Measurements from ENCODE around the gene TCF19.
"Not testable (repeated sequence)": the region's sequence is repeated elsewhere in the genome, so short reads cannot be mapped to it uniquely, and the experiment has no call there.

DNA sequence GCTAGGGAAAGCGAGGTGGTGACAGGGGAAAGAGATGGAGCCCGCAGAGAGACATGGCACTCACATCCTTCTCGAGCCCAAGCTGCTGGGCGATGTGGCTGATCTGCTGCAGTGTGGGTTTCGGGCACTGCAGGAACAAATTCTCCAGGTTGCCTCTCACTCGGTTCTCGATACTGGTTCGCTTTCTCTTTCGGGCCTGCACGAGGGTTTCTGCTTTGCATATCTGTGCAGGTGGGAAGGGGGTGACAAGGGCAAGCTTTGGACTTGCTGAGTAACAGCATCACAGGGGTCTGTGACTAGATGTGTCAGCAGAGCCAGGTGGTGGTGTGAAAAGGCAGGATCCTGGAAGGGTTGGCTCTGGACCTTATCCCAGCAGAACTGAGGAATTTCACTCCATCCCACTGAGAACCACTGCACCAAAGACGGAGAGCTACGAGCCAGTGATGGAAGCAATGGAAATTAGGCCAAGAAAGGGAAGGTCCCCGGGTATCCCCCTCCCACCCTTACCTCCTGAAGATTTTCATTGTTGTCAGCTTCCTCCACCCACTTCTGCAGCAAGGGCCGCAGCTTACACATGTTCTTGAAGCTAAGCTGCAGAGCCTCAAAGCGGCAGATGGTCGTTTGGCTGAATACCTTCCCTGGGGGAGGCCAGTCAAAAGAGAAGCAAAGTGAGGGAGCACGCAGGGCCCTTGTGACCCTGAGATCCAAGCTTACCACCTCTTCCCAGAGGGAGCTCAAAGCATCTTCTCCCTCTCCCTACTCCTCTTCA lies 6.9 kb downstream of the TCF19 start:
- TF ChIP-seq, protein P1, sequence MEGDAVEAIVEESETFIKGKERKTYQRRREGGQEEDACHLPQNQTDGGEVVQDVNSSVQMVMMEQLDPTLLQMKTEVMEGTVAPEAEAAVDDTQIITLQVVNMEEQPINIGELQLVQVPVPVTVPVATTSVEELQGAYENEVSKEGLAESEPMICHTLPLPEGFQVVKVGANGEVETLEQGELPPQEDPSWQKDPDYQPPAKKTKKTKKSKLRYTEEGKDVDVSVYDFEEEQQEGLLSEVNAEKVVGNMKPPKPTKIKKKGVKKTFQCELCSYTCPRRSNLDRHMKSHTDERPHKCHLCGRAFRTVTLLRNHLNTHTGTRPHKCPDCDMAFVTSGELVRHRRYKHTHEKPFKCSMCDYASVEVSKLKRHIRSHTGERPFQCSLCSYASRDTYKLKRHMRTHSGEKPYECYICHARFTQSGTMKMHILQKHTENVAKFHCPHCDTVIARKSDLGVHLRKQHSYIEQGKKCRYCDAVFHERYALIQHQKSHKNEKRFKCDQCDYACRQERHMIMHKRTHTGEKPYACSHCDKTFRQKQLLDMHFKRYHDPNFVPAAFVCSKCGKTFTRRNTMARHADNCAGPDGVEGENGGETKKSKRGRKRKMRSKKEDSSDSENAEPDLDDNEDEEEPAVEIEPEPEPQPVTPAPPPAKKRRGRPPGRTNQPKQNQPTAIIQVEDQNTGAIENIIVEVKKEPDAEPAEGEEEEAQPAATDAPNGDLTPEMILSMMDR (conservative IDR thresholded peaks at IDR 0.05; ENCODE audit: low read length), result not testable (repeated sequence)
- TF ChIP-seq EZH2phosphoT487 (IDR thresholded peaks at IDR 0.05; ENCODE audit: borderline replicate concordance, low read depth, low read length), result not testable (repeated sequence)

Data from OCI-LY7 (cell line).